Mesodermal cell (in vitro differentiated cells): ENCODE results near the gene TOM1L1.

Source experiments
- H3K27ac ChIP-seq: 2 replicates; pipeline ENCODE4 v1.7.0; 2013; ENCODE audit warnings: mild to moderate bottlenecking, low read depth, low read length, moderate library complexity; ENCODE audit not compliant: severe bottlenecking
- H3K36me3 ChIP-seq: 2 replicates; pipeline ENCODE4 v1.7.1; 2013; ENCODE audit warnings: mild to moderate bottlenecking, low read length, moderate library complexity; ENCODE audit not compliant: control insufficient read depth, insufficient read depth
- H3K4me1 ChIP-seq: one replicate; pipeline ENCODE4 v1.7.1; 2013; ENCODE audit warnings: mild to moderate bottlenecking, low read length; ENCODE audit not compliant: insufficient read depth, control insufficient read depth, poor library complexity, severe bottlenecking
- H3K4me3 ChIP-seq: 2 replicates; pipeline ENCODE4 v1.7.0; 2013; ENCODE audit warnings: low read length, control low read depth, mild to moderate bottlenecking; ENCODE audit not compliant: insufficient read depth, poor library complexity, severe bottlenecking; ENCODE audit errors: extremely low read depth
- H3K9me3 ChIP-seq: 2 replicates; pipeline ENCODE4 v1.7.1; 2013; ENCODE audit warnings: mild to moderate bottlenecking, low read length, moderate library complexity; ENCODE audit not compliant: control insufficient read depth
- WGBS, 2 experiments: methylation state at CpG; one replicate each; pipeline ENCODE4 v1.1.5; 2013; ENCODE audit warnings: missing lambda C conversion rate in 2 of 2; ENCODE audit not compliant: insufficient coverage in 2 of 2; 5-methylcytosine and 5-hydroxymethylcytosine counted together

The TOM1L1 gene

GRCh38 chr17:54969658-54970572 lies 69.3 kb downstream of the TOM1L1 start:
- 91 to 96% methylated on average over 3 to 5 of the region's 7 CpGs for WGBS, 2 experiments
- H3K4me3 ChIP-seq, result peak overlapping the region; percentile 76
- H3K4me1 ChIP-seq, result no peaks in the 10 kb centered on the region
- H3K9me3 ChIP-seq, result no peaks in the 10 kb centered on the region
- H3K36me3 ChIP-seq, result peaks cover 11% of the 10 kb centered on the region
- peak overlapping the region; percentile 84 for H3K27ac ChIP-seq

- Histone ChIP-seq H3K4me3 (no peak overlapping the region), H3K4me1 (no peaks in the 10 kb centered on the region), H3K36me3 (peaks cover 3% of the 10 kb centered on the region), H3K27ac (no peak overlapping the region), H3K9me3 (no peaks in the 10 kb centered on the region)
These were observed 70.5 kb downstream of the TOM1L1 start for GRCh38 chr17:54971147-54971546.

DNA sequence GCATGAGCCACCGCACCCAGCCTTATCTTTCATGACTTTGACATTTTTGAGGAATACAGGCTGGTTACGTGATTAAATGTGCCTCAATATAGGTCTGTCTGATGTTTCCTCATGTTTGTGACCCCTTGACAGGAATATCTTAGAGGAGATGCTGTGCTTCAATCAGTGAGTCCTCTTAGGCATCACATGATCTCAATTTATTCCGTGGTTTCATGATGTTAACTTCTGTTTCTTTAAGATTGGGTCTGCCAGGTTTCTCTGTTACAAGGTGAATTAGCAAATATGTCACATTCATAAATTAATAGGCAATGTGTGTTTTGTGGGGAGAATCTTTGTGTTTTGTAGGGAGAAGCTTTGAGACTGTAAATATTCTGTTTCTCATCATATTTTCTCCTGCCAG lies 71.2 kb downstream of the TOM1L1 start:
- no peak overlapping the region for H3K4me3 ChIP-seq
- H3K4me1 ChIP-seq, result no peaks in the 10 kb centered on the region
- peaks cover 3% of the 10 kb centered on the region for H3K36me3 ChIP-seq
- H3K9me3 ChIP-seq, result no peaks in the 10 kb centered on the region
- WGBS, 2 experiments, result 95% methylated on average over 2 of the region's 3 CpGs; no CpG with 5 or more reads in 1 of the 2 experiments
- no peak overlapping the region for H3K27ac ChIP-seq

GRCh38 chr17:54972406-54973138 lies 71.9 kb downstream of the TOM1L1 start:
- 71 to 100% methylated on average over 1 of the region's 3 CpGs for WGBS, 2 experiments
- Histone ChIP-seq H3K4me3 (no peak overlapping the region), H3K4me1 (no peaks in the 10 kb centered on the region), H3K36me3 (peaks cover 3% of the 10 kb centered on the region), H3K9me3 (no peaks in the 10 kb centered on the region), H3K27ac (no peak overlapping the region)

DNA sequence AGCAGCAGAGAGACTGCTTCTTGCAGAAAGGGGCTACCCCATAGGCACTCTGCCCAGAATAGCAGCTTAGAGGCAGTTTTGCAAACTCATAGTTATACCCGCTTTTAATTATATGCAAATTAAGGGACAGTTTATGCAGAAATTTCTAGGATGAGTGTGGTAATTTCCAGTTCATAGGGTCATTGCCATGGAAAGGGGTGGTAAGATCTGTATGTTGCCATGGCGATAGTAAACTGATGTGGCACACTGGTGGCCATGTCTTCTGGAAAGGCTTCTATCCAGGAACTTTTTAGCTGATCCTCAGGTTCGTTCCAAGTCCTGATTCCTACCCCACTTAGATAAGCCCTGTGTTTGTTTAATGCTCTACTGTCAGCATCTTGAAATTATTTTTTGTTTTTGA lies 74.1 kb downstream of the TOM1L1 start:
- Histone ChIP-seq H3K4me3 (no peak overlapping the region), H3K27ac (no peak overlapping the region), H3K36me3 (peaks cover 3% of the 10 kb centered on the region), H3K9me3 (no peaks in the 10 kb centered on the region), H3K4me1 (no peaks in the 10 kb centered on the region)
- 100% methylated on average over 1 to 3 of the region's 3 CpGs for WGBS, 2 experiments

DNA sequence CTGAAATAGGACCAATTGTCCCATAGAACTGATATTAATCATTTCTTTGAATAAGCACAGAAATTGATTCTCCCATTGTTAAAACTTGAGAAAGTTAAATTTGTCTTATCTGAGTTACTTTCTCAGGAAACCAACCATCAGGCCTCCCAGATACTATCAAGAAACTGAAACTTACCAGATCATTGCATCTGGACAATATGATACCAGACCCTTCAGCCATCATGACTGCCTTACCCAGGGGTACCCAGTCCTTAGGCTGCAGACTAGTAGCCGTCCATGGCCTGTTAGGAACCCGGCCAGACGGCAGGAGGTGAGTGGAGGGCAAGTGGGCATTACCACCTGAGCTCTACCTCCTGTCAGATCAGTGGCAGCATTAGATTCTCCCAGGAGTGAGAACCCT lies 75.7 kb downstream of the TOM1L1 start:
- H3K27ac ChIP-seq, result no peak overlapping the region
- WGBS, 2 experiments, result 84% methylated on average over 3 of the region's 3 CpGs; no CpG with 5 or more reads in 1 of the 2 experiments
- no peak overlapping the region for H3K4me3 ChIP-seq
- no peaks in the 10 kb centered on the region for H3K36me3 ChIP-seq
- peaks cover 4% of the 10 kb centered on the region for H3K9me3 ChIP-seq
- H3K4me1 ChIP-seq, result no peaks in the 10 kb centered on the region

DNA sequence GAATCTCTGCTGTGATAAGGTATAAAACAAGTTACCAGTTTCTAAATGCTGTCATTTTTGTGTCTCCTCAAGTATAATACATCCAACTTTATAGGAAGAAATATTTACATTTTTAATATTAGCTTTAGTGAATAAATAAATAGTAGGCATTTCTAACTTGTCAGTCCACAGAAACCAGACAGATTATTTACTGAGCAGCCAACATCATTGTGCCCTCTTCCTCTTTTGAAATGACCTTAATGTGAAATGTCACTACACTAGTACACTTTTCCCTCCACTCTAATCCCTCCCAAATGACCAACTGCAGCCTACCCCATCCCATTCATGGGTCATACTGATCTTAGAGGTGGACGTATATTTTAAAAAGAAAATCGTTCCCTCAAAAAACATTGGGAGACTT lies 77.1 kb downstream of the TOM1L1 start:
- no peaks in the 10 kb centered on the region for H3K36me3 ChIP-seq
- no peaks in the 10 kb centered on the region for H3K4me1 ChIP-seq
- H3K9me3 ChIP-seq, result peaks cover 4% of the 10 kb centered on the region
- no peak overlapping the region for H3K4me3 ChIP-seq
- no peak overlapping the region for H3K27ac ChIP-seq
- 100% methylated on average over 2 of the region's 2 CpGs; no CpG with 5 or more reads in 1 of the 2 experiments for WGBS, 2 experiments

- H3K27ac ChIP-seq, result no peak overlapping the region
- no peaks in the 10 kb centered on the region for H3K36me3 ChIP-seq
- peaks cover 4% of the 10 kb centered on the region for H3K9me3 ChIP-seq
- no peak overlapping the region for H3K4me3 ChIP-seq
- H3K4me1 ChIP-seq, result no peaks in the 10 kb centered on the region
These were observed 79.0 kb downstream of the TOM1L1 start for GRCh38 chr17:54979657-54980056.

- no peak overlapping the region for H3K27ac ChIP-seq
- H3K9me3 ChIP-seq, result peaks cover 4% of the 10 kb centered on the region
- 43 to 50% methylated on average over 1 to 2 of the region's 3 CpGs for WGBS, 2 experiments
- no peak overlapping the region for H3K4me3 ChIP-seq
- H3K4me1 ChIP-seq, result no peaks in the 10 kb centered on the region
- no peaks in the 10 kb centered on the region for H3K36me3 ChIP-seq
These were observed 79.7 kb downstream of the TOM1L1 start for GRCh38 chr17:54980375-54980774.

- H3K9me3 ChIP-seq, result peaks cover 4% of the 10 kb centered on the region
- no peaks in the 10 kb centered on the region for H3K36me3 ChIP-seq
- no peak overlapping the region for H3K27ac ChIP-seq
- H3K4me1 ChIP-seq, result no peaks in the 10 kb centered on the region
- H3K4me3 ChIP-seq, result no peak overlapping the region
These were observed 81.7 kb downstream of the TOM1L1 start for GRCh38 chr17:54982399-54982798.

DNA sequence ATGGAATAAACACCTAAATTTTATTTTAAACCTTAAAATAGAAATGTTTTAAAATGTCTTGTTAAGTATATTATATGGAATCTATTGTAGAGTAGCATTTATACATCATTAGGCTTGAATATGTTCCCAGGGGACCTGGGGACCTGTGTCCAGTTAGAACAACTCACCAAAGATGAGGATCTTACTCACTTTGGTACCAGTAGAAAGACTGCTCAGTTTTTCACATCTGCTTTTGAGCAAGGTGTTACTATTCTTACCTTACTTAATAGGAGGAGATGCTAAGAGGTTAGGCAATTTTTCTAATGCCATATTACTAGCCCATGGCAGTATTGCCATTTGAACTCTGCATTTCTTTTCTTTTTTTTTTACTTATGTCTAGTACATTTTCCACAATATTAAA lies 82.6 kb downstream of the TOM1L1 start:
- Histone ChIP-seq H3K4me1 (no peaks in the 10 kb centered on the region), H3K36me3 (no peaks in the 10 kb centered on the region), H3K9me3 (peaks cover 4% of the 10 kb centered on the region), H3K4me3 (no peak overlapping the region), H3K27ac (no peak overlapping the region)
